Ovary (tissue), 3 donors: Measurements from ENCODE around the gene CERS6.

Experiments used
- CTCF ChIP-seq, 3 donors: fragments of 450-650 bp in 2 of 3; fragments of 200-600 bp in 1 of 3; IDR thresholded peaks; one replicate each; pipeline versions ENCODE4 v1.5.1 to v1.8.0; 2016 to 2022; ENCODE audit warnings: antibody characterized with exemption in 3 of 3, mild to moderate bottlenecking in 1 of 3
- EP300 ChIP-seq: sonication (generic); formaldehyde crosslinking; IDR thresholded peaks from one replicate; pipeline ENCODE4 v1.6.1; 2017; ENCODE audit warnings: antibody characterized with exemption
- POLR2A ChIP-seq: fragments of 450-650 bp; IDR thresholded peaks from one replicate; pipeline ENCODE4 v1.6.1; 2017; ENCODE audit warnings: antibody characterized with exemption, mild to moderate bottlenecking, moderate library complexity
- donor health status: DM: no; HTN: no; CAD: no.

- TF ChIP-seq CTCF (IDR thresholded peaks at IDR 0.05), result no peak
- no peak for TF ChIP-seq POLR2A
- TF ChIP-seq EP300, result no peak
Measured at GRCh38 chr2:168503901-168504300, 47.8 kb downstream of the CERS6 start.
